Fibroblast of the aortic adventitia (primary cell): Measurements from ENCODE around the gene MAP3K14. TPM values are rescaled to one million over a fixed set of nuclear protein-coding genes. Genes with fewer than 3 reads are reported as not detected.
A peak's percentile ranks its signal among the peaks of the same experiment; 100 is the strongest.

Experiments used
- DNase-seq: peaks from one replicate; pipeline ENCODE4 v3.0.0-alpha.2; 2010; ENCODE audit warnings: low read depth
- H3K4me3 ChIP-seq: 2 replicates; pipeline ENCODE4 v1.5.1; 2011; ENCODE audit warnings: low read depth, mild to moderate bottlenecking, control low read depth, low read length, moderate library complexity
- total RNA-seq: library from RNA; depleted of rRNA; stranded (reverse); fragments of >200 nt; gene quantifications from 2 replicates; pipeline ENCODE4 v1.2.3, GENCODE V29; 2012; ENCODE audit warnings: low replicate concordance
- TF ChIP-seq, protein P1 (sequence below): IDR thresholded peaks from 2 replicates; pipeline ENCODE4 v1.5.1; 2011; ENCODE audit warnings: mild to moderate bottlenecking, low read length, control low read depth, inconsistent platforms; ENCODE audit not compliant: insufficient read depth

The MAP3K14 gene
- total RNA-seq, 1 donor = 3.3 TPM

DNA sequence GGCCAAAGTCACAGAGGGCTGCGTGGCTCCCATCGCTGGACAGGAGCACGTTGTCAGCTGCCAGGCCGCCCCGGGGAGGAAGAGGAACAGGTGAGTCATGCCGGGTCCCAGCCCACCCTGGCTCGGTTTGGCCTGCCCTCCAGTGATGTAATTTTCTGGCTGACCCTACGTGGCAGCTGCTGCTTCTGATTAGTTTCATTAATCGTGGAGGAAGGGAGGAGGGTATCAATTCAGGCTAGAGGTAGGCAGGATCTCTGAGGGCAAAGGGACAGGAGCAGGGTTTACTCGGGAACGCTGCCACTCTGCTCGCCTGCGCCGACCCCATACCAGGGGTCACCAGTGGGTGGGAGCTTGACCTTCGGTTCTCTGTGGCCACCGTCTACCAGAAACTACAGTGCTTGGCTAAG lies 43.3 kb downstream of the MAP3K14 start:
- no peak overlapping the region for H3K4me3 ChIP-seq
- TF ChIP-seq, protein P1, sequence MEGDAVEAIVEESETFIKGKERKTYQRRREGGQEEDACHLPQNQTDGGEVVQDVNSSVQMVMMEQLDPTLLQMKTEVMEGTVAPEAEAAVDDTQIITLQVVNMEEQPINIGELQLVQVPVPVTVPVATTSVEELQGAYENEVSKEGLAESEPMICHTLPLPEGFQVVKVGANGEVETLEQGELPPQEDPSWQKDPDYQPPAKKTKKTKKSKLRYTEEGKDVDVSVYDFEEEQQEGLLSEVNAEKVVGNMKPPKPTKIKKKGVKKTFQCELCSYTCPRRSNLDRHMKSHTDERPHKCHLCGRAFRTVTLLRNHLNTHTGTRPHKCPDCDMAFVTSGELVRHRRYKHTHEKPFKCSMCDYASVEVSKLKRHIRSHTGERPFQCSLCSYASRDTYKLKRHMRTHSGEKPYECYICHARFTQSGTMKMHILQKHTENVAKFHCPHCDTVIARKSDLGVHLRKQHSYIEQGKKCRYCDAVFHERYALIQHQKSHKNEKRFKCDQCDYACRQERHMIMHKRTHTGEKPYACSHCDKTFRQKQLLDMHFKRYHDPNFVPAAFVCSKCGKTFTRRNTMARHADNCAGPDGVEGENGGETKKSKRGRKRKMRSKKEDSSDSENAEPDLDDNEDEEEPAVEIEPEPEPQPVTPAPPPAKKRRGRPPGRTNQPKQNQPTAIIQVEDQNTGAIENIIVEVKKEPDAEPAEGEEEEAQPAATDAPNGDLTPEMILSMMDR = peak; percentile 3
- peak; percentile 25 for DNase-seq

DNA sequence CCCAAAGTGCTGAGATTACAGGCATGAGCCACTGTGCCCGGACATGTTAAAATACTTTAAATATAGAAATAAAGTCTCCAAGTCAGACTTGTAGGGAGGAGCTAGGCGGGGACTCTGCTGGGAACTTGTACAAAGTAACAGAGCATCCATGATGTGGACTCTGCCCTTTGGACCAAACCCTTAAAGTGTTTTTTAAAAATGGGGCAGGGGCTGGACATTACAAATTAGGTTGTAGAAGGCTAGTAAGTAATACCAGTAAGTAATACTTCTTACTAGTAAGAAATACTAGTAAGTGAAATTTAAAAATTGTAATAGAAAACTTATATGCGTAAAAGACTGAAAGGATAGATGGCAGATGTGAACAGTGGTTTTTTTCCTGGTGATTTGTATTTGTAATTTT lies 45.2 kb downstream of the MAP3K14 start:
- TF ChIP-seq, protein P1 = no peak
- DNase-seq = no peak
- no peak overlapping the region for H3K4me3 ChIP-seq

DNA sequence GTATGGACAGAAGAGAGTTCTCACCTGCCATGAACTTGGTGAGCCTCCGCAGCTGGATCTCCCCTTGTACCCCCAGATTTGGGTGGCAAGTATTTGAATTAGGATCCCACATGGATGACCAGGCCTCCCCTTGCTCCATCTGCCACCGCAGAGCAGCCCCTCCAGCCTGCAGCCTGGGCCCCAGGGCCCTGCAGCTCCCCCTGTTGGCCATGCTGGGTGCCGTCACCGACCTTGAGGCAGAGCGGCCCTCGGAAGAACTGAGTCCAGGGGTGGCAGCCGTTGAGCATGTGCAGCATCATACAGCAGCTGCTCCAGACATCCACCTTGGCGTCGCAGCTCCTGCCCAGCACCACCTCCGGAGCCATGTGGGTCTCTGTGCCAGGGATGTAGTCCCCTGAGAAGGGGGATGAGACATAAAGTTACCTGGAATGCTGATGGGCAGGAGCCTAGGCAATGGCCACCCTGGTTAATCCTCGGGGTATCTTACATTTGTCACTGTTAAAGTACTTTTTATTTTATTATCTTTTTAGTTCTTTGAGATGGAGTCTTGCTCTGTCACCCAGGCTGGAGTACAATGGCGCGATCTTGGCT lies 45.9 kb downstream of the MAP3K14 start:
- no peak overlapping the region for H3K4me3 ChIP-seq
- TF ChIP-seq, protein P1 = peak; percentile 63
- no peak for DNase-seq

DNA sequence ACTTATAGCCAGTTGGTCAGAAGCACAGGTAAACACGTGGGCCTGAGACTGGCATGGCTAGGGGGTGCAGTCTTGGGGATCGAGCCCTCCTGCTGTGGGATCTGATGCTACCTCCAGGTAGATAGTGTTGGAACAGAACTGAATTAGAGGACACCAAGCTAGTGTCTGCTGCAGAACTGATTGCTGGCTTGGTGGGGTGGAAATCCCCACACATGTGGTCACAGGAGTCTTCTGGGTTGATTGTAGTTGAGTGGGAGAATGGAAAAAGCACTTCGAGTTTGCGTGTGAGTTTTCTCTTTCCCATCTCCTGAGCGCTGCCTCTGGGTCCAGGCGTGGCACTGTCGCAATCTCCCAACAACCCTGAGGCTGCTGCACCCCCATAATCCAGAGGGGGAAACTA lies 46.9 kb downstream of the MAP3K14 start:
- DNase-seq = no peak
- TF ChIP-seq, protein P1 = no peak
- no peak overlapping the region for H3K4me3 ChIP-seq

DNA sequence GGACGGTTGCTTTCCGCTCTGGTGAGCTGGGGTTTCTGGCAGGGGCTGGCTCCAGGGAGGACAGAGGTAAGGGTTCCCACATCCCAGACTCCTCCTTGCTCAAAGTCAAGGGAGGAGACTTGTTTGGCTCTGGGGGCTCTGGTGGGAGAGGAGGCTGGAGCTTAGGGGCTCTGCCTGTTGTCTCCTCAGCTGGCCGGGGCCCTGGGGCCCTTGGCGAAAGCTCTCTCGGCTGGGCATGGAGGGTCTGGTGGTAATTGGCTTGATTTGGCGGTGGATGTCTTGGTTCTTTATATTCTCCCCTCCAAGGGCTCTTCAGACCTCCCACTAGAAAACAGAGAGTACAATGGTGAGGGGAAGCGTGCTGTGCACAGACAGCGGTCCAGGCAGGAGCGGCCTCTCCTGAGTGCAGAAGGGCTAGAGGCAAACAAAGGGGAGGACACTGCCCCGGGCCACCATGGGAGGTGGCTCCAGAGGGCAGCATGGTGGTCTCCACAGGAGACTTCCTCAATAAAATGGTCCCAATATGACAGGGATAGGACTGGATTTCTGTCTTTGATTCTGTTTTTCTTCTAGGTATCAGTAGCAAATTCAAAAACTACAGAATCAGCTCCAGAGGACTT lies 49.3 kb downstream of the MAP3K14 start:
- DNase-seq = no peak
- TF ChIP-seq, protein P1 = no peak
- H3K4me3 ChIP-seq = no peak overlapping the region

DNA sequence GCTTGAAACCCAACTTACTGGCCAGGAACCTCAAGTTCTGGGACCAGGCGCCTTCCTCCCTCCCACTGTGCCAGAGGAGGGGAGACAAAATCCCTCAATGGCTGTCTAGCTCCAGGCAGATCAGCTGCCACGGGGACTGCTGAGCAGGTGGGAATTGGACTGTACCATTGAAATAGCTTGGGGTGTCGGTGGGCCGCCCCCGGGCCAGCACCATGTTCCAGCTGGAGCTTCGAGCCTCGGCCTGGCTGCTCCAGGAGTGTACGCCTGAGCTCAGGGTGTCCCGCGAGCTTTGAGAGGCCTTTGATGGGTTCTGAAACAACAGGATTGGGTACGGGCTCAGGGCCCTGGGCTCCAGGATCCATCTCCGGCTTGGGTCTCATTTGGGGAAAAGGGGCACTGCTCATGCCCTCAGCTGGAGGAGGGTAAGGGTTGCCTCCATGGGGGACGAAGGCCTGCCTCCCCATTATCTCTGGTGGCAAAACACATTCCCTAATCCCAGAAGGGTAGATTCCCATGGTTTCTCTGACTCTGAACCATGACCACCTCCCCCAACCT lies 50.4 kb downstream of the MAP3K14 start:
- TF ChIP-seq, protein P1 = no peak
- DNase-seq = no peak
- no peak overlapping the region for H3K4me3 ChIP-seq
